ENCODE measurements around the gene ABTB2.

Gene ABTB2

GRCh38 chr11:34161361-34161760 is 196.4 kb downstream of the ABTB2 start:
- no peak for DNase-seq

- no peak for DNase-seq
Observed at GRCh38 chr11:34160791-34161190, 197.0 kb downstream of the ABTB2 start.

GRCh38 chr11:34160049-34160721 is 197.6 kb downstream of the ABTB2 start:
- DNase-seq: no peak

GRCh38 chr11:34158661-34159060 is 199.1 kb downstream of the ABTB2 start:
- DNase-seq: no peak

GRCh38 chr11:34157163-34157562 is 200.6 kb downstream of the ABTB2 start:
- DNase-seq: no peak

GRCh38 chr11:34155757-34156062 is 202.1 kb downstream of the ABTB2 start:
- no peak for DNase-seq

GRCh38 chr11:34155057-34155756 is 202.6 kb downstream of the ABTB2 start:
- DNase-seq: no peak

- no peak for DNase-seq
Observed at GRCh38 chr11:34154059-34154875, 203.5 kb downstream of the ABTB2 start.

- no peak for DNase-seq
Observed at GRCh38 chr11:34151916-34152845, 205.6 kb downstream of the ABTB2 start.

- no peak for DNase-seq
Observed at GRCh38 chr11:34151166-34151565, 206.6 kb downstream of the ABTB2 start.

GRCh38 chr11:34150494-34151151 is 207.2 kb downstream of the ABTB2 start:
- no peak for DNase-seq

- no peak for DNase-seq
Observed at GRCh38 chr11:34149786-34150185, 208.0 kb downstream of the ABTB2 start.

GRCh38 chr11:34149274-34149673 is 208.5 kb downstream of the ABTB2 start:
- DNase-seq: no peak

GRCh38 chr11:34148504-34149165 is 209.2 kb downstream of the ABTB2 start:
- DNase-seq: no peak

- no peak for DNase-seq
Observed at GRCh38 chr11:34147581-34147980, 210.2 kb downstream of the ABTB2 start.

- no peak for DNase-seq
Observed at GRCh38 chr11:34146866-34147265, 210.9 kb downstream of the ABTB2 start.

- no peak for DNase-seq
Observed at GRCh38 chr11:34146411-34146810, 211.4 kb downstream of the ABTB2 start.

- no peak for DNase-seq
Observed at GRCh38 chr11:34145847-34146381, 211.9 kb downstream of the ABTB2 start.

- DNase-seq: no peak
Observed at GRCh38 chr11:34145073-34145472, 212.7 kb downstream of the ABTB2 start.

- DNase-seq: no peak
Observed at GRCh38 chr11:34143048-34143447, 214.8 kb downstream of the ABTB2 start.

- no peak for DNase-seq
Observed at GRCh38 chr11:34140149-34140548, 217.7 kb downstream of the ABTB2 start.

Measured in activated naive CD4-positive, alpha-beta T cell treated with Interleukin-2 at 50 U/mL for 16 hours (primary cell).